Neural progenitor cell (in vitro differentiated cells): ENCODE data around the gene OBSL1. TPM values are rescaled to one million over a fixed set of nuclear protein-coding genes. Genes with fewer than 3 reads are reported as not detected.

Experiments used
- DNase-seq: peaks from one replicate; pipeline ENCODE4 v3.0.0-alpha.2; 2016; ENCODE audit warnings: low spot score
- H2AFZ ChIP-seq: fragments of 200-600 bp; sonication (generic); replicated peaks from 2 replicates; pipeline ENCODE4 v1.6.1; 2016; ENCODE audit warnings: antibody characterized with exemption
- H3F3A ChIP-seq: fragments of 200-600 bp; sonication (generic); 2 replicates; pipeline ENCODE4 v1.6.1; 2016; ENCODE audit warnings: antibody characterized with exemption, low read depth
- H3K27ac ChIP-seq: fragments of 200-600 bp; sonication (generic); 2 replicates; pipeline ENCODE4 v1.5.1; 2016; ENCODE audit warnings: mild to moderate bottlenecking
- H3K27me3 ChIP-seq: fragments of 200-600 bp; sonication (generic); 2 replicates; pipeline ENCODE4 v1.6.1; 2016; ENCODE audit warnings: mild to moderate bottlenecking, moderate library complexity
- H3K36me3 ChIP-seq: fragments of 200-600 bp; sonication (generic); 2 replicates; pipeline ENCODE4 v1.5.1; 2016
- H3K4me1 ChIP-seq: fragments of 200-600 bp; sonication (generic); 2 replicates; pipeline ENCODE4 v1.6.1; 2016; ENCODE audit warnings: mixed run types
- H3K4me2 ChIP-seq: fragments of 200-600 bp; sonication (generic); 2 replicates; pipeline ENCODE4 v1.6.1; 2016
- H3K4me3 ChIP-seq: fragments of 200-600 bp; sonication (generic); 2 replicates; pipeline ENCODE4 v1.5.1; 2016
- H3K79me2 ChIP-seq: fragments of 200-600 bp; sonication (generic); 2 replicates; pipeline ENCODE4 v1.6.1; 2016; ENCODE audit warnings: low read depth
- H3K9ac ChIP-seq: fragments of 200-600 bp; sonication (generic); 2 replicates; pipeline ENCODE4 v1.6.1; 2016
- H3K9me3 ChIP-seq: fragments of 200-600 bp; sonication (generic); 2 replicates; pipeline ENCODE4 v1.5.1; 2016; ENCODE audit warnings: low read depth
- H4K20me1 ChIP-seq: fragments of 200-600 bp; sonication (generic); 2 replicates; pipeline ENCODE4 v1.6.1; 2016; ENCODE audit warnings: low read depth
- H3K27ac Mint-ChIP-seq: 3 replicates; pipeline ENCODE4 v1.8.0; 2021; ENCODE audit warnings: mixed read lengths
- H3K27me3 Mint-ChIP-seq: 2 replicates; pipeline ENCODE4 v1.8.0; 2022; ENCODE audit warnings: low read depth, mild to moderate bottlenecking, inconsistent platforms, moderate library complexity, mixed read lengths; ENCODE audit not compliant: insufficient read depth
- H3K36me3 Mint-ChIP-seq: 3 replicates; pipeline ENCODE4 v1.8.0; 2021; ENCODE audit warnings: mixed read lengths
- H3K4me1 Mint-ChIP-seq: 3 replicates; pipeline ENCODE4 v1.8.0; 2021; ENCODE audit warnings: mixed read lengths
- H3K4me3 Mint-ChIP-seq: 3 replicates; pipeline ENCODE4 v1.8.0; 2021; ENCODE audit warnings: mild to moderate bottlenecking, moderate library complexity, mixed read lengths
- H3K9me3 Mint-ChIP-seq: 3 replicates; pipeline ENCODE4 v1.8.0; 2020; ENCODE audit warnings: mixed read lengths
- CTCF ChIP-seq: fragments of 200-600 bp; sonication (generic); IDR thresholded peaks from 2 replicates; pipeline ENCODE4 v1.5.1; 2017; ENCODE audit warnings: antibody characterized with exemption, mild to moderate bottlenecking
- EZH2 ChIP-seq: fragments of 200-600 bp; sonication (generic); IDR thresholded peaks from 2 replicates; pipeline ENCODE4 v1.6.1; 2017; ENCODE audit warnings: antibody characterized with exemption, mild to moderate bottlenecking, moderate library complexity
- EZH2phosphoT487 ChIP-seq: fragments of 200-600 bp; sonication (generic); IDR thresholded peaks from 2 replicates; pipeline ENCODE4 v1.6.1; 2017; ENCODE audit warnings: antibody characterized with exemption
- total RNA-seq: library from RNA; depleted of rRNA; stranded (reverse); fragments of >200 nt; gene quantifications from 2 replicates; pipeline ENCODE4 v1.2.3, GENCODE V29; 2015; ENCODE audit warnings: low replicate concordance

The OBSL1 gene
- total RNA-seq, 1 donor from 2014 or later: 31.0 TPM

- no peak overlapping the region for H2AFZ ChIP-seq
- peaks cover 15% of the 10 kb centered on the region for H3K27me3 Mint-ChIP-seq
- no peak for DNase-seq
- H3K79me2 ChIP-seq: no peaks in the 10 kb centered on the region
- H3K27ac ChIP-seq: no peak overlapping the region
- H3K9me3 Mint-ChIP-seq: no peaks in the 10 kb centered on the region
- no peak overlapping the region for H3K27ac Mint-ChIP-seq
- no peak for TF ChIP-seq EZH2phosphoT487
- TF ChIP-seq EZH2: no peak
- H3K4me2 ChIP-seq: no peak overlapping the region
- H3K36me3 ChIP-seq: no peaks in the 10 kb centered on the region
- H3K4me3 ChIP-seq: no peak overlapping the region
- peaks cover 31% of the 10 kb centered on the region for H3K27me3 ChIP-seq
- H3F3A ChIP-seq: peaks cover 5% of the 10 kb centered on the region
- H3K4me3 Mint-ChIP-seq: no peak overlapping the region
- H3K4me1 ChIP-seq: peaks cover 5% of the 10 kb centered on the region
- no peak overlapping the region for H3K9ac ChIP-seq
- no peaks in the 10 kb centered on the region for H3K9me3 ChIP-seq
- peaks cover 11% of the 10 kb centered on the region for H3K4me1 Mint-ChIP-seq
- H3K36me3 Mint-ChIP-seq: peaks cover 11% of the 10 kb centered on the region
- peaks cover 15% of the 10 kb centered on the region for H4K20me1 ChIP-seq
These were observed 15.4 kb downstream of the OBSL1 start for GRCh38 chr2:219555956-219556355.

- Mint-ChIP-seq H3K27ac (no peak overlapping the region), H3K9me3 (no peaks in the 10 kb centered on the region), H3K4me1 (peaks cover 11% of the 10 kb centered on the region), H3K27me3 (peaks cover 15% of the 10 kb centered on the region), H3K36me3 (peaks cover 9% of the 10 kb centered on the region), H3K4me3 (peak overlapping the region; percentile 80)
- Histone ChIP-seq H2AFZ (no peak overlapping the region), H3K36me3 (no peaks in the 10 kb centered on the region), H3K9me3 (no peaks in the 10 kb centered on the region), H4K20me1 (peaks cover 14% of the 10 kb centered on the region), H3K27ac (no peak overlapping the region), H3F3A (no peaks in the 10 kb centered on the region), H3K4me2 (no peak overlapping the region), H3K9ac (no peak overlapping the region), H3K4me1 (peaks cover 5% of the 10 kb centered on the region), H3K79me2 (no peaks in the 10 kb centered on the region), H3K27me3 (peaks cover 39% of the 10 kb centered on the region), H3K4me3 (no peak overlapping the region)
- no peak for TF ChIP-seq CTCF
- no peak for TF ChIP-seq EZH2phosphoT487
- TF ChIP-seq EZH2: no peak
- DNase-seq: no peak
These were observed 17.0 kb downstream of the OBSL1 start for GRCh38 chr2:219554350-219554749.

GRCh38 chr2:219553463-219553963, 17.8 kb downstream of the OBSL1 start:
- H3K9me3 Mint-ChIP-seq: no peaks in the 10 kb centered on the region
- H3K36me3 Mint-ChIP-seq: peaks cover 6% of the 10 kb centered on the region
- Histone ChIP-seq H3K36me3 (no peaks in the 10 kb centered on the region), H4K20me1 (peaks cover 14% of the 10 kb centered on the region), H3K4me3 (no peak overlapping the region), H3K4me1 (peaks cover 5% of the 10 kb centered on the region), H3K4me2 (peak overlapping the region; percentile 98), H3K27me3 (peaks cover 39% of the 10 kb centered on the region), H3F3A (no peaks in the 10 kb centered on the region), H2AFZ (no peak overlapping the region), H3K27ac (no peak overlapping the region), H3K79me2 (no peaks in the 10 kb centered on the region), H3K9me3 (no peaks in the 10 kb centered on the region), H3K9ac (no peak overlapping the region)
- no peak for DNase-seq
- H3K27me3 Mint-ChIP-seq: peaks cover 20% of the 10 kb centered on the region
- peaks cover 11% of the 10 kb centered on the region for H3K4me1 Mint-ChIP-seq
- TF ChIP-seq EZH2 (no peak), EZH2phosphoT487 (no peak), CTCF (no peak)
- peak overlapping the region; percentile 33 for H3K27ac Mint-ChIP-seq
- peak overlapping the region; percentile 80 for H3K4me3 Mint-ChIP-seq

GRCh38 chr2:219553168-219553417, 18.2 kb downstream of the OBSL1 start:
- Histone ChIP-seq H2AFZ (no peak overlapping the region), H3K4me2 (peak overlapping the region; percentile 98), H3K9ac (no peak overlapping the region), H4K20me1 (peaks cover 14% of the 10 kb centered on the region), H3K36me3 (no peaks in the 10 kb centered on the region), H3K79me2 (no peaks in the 10 kb centered on the region), H3K27ac (no peak overlapping the region), H3F3A (no peaks in the 10 kb centered on the region), H3K4me3 (peak overlapping the region; percentile 82), H3K4me1 (peaks cover 5% of the 10 kb centered on the region), H3K9me3 (no peaks in the 10 kb centered on the region), H3K27me3 (peaks cover 39% of the 10 kb centered on the region)
- Mint-ChIP-seq H3K4me1 (peaks cover 11% of the 10 kb centered on the region), H3K36me3 (peaks cover 5% of the 10 kb centered on the region), H3K9me3 (no peaks in the 10 kb centered on the region), H3K4me3 (peak overlapping the region; percentile 80), H3K27ac (no peak overlapping the region), H3K27me3 (peaks cover 20% of the 10 kb centered on the region)
- TF ChIP-seq CTCF (no peak), EZH2phosphoT487 (no peak), EZH2 (no peak)
- DNase-seq: no peak
